ENCODE results near the gene DHRS2.

Gene DHRS2

DNA sequence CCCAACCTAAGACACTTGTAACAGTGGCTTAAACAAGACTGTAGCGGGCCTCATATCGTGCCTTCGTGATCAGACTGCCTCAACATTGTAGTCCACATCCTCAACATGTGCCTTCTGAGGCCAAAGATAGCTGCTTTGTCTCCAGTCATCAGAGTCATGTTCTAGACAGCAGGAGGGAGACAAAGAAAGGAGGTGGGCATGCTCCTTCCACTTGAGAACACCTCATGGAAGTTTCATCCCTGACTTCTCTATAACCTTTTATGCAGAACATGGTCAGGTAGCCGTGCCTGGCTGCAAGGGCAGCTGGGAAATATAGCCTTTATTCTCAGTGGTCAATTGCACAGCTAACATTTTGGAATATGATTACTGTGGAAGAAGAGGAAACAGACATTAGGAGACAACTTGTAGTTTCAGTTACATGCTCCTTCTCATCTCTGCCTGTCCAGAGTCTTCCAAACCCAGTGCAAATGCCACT lies 25.3 kb upstream of the DHRS2 start:
- H3K4me3 ChIP-seq = no peak overlapping the region
- H3K27ac ChIP-seq = peak overlapping the region in 11 of 21 experiments; percentile 31 to 87 (median 63)

DNA sequence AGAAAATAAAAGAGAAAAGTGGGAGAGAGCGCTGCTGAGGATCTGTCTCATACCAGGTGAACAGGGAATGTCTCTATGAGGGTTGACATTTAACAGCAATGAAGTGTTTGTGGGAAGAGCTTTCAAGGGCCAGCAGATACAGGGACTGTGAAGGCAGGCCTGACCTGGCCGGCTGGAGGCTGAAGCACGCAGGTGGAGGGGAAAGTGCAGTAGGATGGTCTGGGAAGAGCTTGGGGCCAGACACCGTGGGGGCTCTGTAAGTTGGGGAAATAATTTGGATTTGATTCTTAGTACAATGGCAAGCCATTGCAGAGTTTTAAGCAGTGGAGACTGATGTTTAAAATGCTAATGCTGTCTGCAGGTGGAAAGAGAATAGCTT lies 23.8 kb upstream of the DHRS2 start:
- H3K27ac ChIP-seq = no peak overlapping the region
- H3K4me3 ChIP-seq = no peak overlapping the region

GRCh38 chr14:23612802-23613201 lies 23.4 kb upstream of the DHRS2 start:
- no peak overlapping the region for H3K27ac ChIP-seq
- no peak overlapping the region for H3K4me3 ChIP-seq

- H3K4me3 ChIP-seq = no peak overlapping the region
- no peak overlapping the region for H3K27ac ChIP-seq
Measured at GRCh38 chr14:23613242-23614070, 22.7 kb upstream of the DHRS2 start.

DNA sequence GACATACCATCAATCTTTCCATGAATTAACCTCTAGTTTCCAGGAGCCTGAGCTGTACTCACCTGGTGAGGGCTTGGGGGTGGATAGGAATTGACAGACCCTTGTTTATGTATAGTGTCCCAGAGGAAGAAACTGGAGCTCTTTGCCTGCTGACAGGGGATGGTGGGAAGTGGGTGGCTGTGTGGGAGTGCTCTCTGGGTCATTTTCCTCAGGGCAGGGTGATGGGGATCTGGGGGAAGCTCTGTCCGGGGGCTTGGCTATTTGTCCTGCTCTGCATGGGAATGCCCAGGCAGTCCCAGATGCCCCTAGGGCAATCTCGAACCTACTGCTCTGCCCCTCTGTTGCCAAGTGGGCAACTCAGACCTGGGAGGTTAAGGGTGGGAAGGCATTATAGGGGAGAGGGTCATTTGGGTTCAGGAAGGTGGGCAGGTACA lies 21.8 kb upstream of the DHRS2 start:
- H3K4me3 ChIP-seq = no peak overlapping the region
- H3K27ac ChIP-seq = no peak overlapping the region

GRCh38 chr14:23615856-23616255 lies 20.3 kb upstream of the DHRS2 start:
- H3K27ac ChIP-seq = no peak overlapping the region
- H3K4me3 ChIP-seq = no peak overlapping the region

DNA sequence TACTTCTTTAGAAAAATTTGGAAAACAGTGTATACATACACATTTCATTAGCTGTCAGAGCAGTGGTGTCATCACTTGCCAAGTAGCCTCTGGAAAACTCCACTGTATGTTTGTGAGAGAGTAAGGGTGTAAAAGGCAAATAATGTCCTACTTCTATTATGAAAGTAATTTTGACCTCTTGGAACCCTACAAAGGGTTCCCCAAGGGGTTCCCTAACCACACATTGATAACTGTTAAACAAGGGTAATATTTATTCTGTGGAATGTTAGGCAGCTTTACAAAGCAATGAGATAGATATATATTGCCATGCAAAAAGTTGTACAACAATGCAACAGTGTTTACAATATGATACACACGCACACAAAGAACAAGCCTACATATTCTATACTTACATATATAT lies 18.6 kb upstream of the DHRS2 start:
- no peak overlapping the region for H3K27ac ChIP-seq

GRCh38 chr14:23618415-23618988 lies 17.7 kb upstream of the DHRS2 start:
- Histone ChIP-seq H3K4me3 (no peak overlapping the region), H3K27ac (no peak overlapping the region)

More for the DNA sequence above, 18.6 kb upstream of the DHRS2 start:
- no peak overlapping the region for H3K4me3 ChIP-seq

- H3K27ac ChIP-seq = no peak overlapping the region
- H3K4me3 ChIP-seq = no peak overlapping the region
Measured at GRCh38 chr14:23620177-23620702, 15.9 kb upstream of the DHRS2 start.

DNA sequence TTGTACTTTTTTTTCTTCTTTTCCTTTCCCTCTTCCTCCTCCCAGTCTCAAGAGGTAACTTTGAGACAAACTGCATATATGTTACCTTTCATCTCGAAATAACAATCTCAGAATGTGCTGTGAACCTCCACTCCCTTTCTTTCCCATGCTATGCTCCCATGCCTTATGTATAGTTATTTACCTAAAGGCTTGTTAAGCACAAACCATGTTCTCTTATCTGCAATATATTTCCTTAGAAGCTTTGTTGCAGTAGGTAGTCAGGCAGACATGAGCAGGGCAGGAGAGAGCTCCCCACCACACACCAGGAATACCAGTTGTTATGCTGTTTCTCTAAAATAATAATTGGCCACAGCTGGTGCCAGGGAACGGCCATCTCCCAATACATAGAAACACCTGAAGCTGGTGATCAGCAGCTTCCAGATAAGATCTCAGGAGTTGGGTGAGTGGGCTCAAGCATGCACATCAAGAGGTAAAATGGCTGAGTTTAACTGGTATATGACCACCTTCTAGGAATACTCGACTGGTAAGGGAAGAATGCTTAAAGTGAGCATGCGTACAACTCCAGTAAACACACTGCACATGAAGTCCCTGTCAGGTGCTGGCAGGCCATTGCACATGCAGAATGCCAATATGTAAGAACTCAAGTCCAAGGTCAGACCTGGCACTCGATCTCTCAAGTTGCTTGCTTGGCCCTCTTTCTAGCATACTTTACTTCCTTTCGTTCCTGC lies 14.8 kb upstream of the DHRS2 start:
- Histone ChIP-seq H3K27ac (no peak overlapping the region), H3K4me3 (no peak overlapping the region)

- H3K4me3 ChIP-seq = no peak overlapping the region
- no peak overlapping the region for H3K27ac ChIP-seq
Measured at GRCh38 chr14:23621932-23622730, 14.0 kb upstream of the DHRS2 start.

GRCh38 chr14:23622990-23623389 lies 13.2 kb upstream of the DHRS2 start:
- Histone ChIP-seq H3K4me3 (no peak overlapping the region), H3K27ac (no peak overlapping the region)

DNA sequence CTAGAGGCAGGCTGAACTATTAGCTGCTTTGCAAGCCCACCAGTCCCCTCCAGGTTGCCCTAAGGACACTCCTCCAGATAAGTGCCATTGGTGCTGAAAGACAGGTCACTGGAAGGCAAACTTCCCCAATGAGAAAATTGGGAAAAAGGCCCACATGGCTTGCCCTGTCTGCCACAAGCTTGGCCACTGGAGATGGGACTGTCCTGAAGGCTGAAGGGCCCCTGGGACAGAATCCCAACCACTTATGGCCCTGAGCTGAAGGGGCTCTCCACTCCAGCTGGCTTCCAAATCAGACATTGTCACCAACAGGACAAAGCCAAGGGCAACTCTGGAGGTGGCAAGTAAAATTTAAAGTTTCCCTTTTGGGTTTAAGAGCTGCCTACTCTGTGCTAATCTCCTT lies 12.2 kb upstream of the DHRS2 start:
- Histone ChIP-seq H3K4me3 (no peak overlapping the region), H3K27ac (no peak overlapping the region)

DNA sequence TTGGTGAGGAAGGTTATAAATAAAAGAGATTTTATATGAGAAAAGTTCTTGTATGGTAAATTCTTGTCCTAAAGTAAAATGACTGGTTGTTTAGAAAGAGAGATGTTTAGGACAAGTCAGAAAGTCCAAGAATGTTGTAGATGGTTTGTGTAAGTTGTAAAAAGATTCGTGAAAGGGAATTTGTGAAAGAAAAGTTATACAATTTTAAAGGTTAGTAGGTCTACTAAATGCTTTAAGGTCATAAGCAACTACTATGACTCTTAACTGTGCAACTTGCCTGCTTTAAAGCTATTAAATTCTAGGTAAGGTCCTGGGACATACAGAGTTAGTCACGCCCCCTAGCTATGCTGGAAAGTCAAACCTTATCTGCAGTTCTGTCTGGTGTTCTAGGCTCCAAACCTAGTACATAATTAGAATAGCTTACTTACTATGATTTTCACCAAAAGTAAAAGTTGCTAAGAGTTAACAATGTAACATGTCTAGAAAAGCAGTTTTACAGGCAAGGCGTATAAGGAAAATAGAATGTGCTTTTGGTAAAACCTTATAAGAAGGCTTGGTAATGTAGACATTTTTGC lies 11.2 kb upstream of the DHRS2 start:
- H3K27ac ChIP-seq = no peak overlapping the region
- H3K4me3 ChIP-seq = no peak overlapping the region

DNA sequence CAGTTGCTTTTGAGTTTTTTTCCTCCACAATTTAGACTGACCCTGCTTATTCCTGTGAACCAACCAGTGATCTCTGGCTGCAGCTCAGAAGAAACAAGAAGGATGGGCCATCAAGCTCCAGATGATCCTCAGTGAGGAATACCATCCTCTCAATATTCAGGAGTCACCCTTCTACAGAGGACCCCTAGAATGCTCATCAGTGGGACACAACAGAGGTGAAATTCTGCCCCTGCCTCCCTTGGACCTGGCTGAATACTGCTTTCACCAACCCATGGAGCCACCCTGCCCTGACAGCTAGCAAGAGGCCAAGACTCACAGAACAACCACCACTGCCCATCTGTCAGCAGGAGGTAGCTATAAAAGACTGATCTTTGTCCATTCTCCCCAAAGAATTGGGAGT lies 9.2 kb upstream of the DHRS2 start:
- Histone ChIP-seq H3K27ac (no peak overlapping the region), H3K4me3 (no peak overlapping the region)

- H3K4me3 ChIP-seq = no peak overlapping the region
- H3K27ac ChIP-seq = no peak overlapping the region
Measured at GRCh38 chr14:23627961-23628360, 8.2 kb upstream of the DHRS2 start.

GRCh38 chr14:23629204-23629603 lies 7.0 kb upstream of the DHRS2 start:
- H3K27ac ChIP-seq = no peak overlapping the region

DNA sequence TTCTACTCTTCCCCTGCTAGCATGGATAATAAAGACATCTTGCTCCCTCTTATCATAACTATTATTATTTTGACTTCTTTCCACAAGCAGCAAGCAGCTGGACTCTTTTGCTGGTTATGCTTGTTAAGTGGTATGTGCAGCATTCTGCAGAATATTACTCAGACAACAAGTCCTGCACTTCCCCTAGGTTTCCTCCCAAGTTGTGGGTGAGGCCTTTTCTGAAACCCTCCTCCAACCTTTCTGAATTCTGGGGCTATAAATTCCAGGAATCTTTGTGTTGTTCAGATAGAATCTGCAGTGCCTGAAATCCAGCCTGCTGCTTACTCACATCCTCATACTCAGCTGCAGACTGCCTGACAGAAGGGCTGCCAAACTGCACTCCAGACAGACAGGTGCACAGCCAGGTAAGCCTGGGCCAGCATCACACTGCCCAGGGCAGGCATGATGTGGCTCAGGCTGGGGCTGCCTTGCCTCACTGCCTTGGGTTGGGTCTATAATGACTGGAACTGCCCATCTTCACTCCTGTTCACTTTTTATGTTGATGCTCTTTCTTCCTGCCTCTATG lies 6.2 kb upstream of the DHRS2 start:
- no peak overlapping the region for H3K27ac ChIP-seq
- no peak overlapping the region for H3K4me3 ChIP-seq

More at GRCh38 chr14:23629204-23629603, 7.0 kb upstream of the DHRS2 start:
- H3K4me3 ChIP-seq = no peak overlapping the region

DNA sequence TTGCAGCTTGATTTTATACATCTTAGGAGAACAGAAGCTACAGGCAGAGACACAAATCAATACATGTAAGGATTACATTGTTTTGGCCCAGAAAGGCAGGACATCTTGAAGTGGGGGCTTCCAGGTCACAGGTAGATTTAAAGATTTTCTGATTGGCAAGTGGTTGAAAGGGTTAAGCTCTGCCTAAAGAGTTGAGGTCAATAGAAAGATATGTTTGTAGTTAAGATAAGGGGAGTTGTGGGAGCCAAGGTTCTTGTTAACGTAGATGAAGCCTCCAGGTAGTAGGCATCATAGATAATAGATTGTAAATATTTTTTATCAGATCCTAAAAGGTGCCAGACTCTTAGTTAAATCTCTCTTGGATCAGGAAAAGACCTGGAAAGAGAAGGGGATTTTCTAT lies 5.5 kb upstream of the DHRS2 start:
- H3K4me3 ChIP-seq = no peak overlapping the region
- H3K27ac ChIP-seq = no peak overlapping the region
